Astrocyte (in vitro differentiated cells and primary cell): ENCODE results near the gene PIK3C2B. TPM values are rescaled to one million over a fixed set of nuclear protein-coding genes. Genes with fewer than 3 reads are reported as not detected.

Experiments
- DNase-seq: peaks from one replicate; pipeline ENCODE4 v3.0.0-alpha.2; 2010; ENCODE audit warnings: low read depth
- FAIRE-seq: peaks from 2 replicates; lab custom pipeline; 2011; peaks lifted over from hg19 to GRCh38; lab: Jason Lieb, UNC
- H2AFZ ChIP-seq: 2 replicates; pipeline ENCODE4 v1.6.0; 2012; ENCODE audit warnings: low read depth, low read length, inconsistent platforms
- H3K27ac ChIP-seq: 2 replicates; pipeline ENCODE4 v1.5.1; 2011; ENCODE audit warnings: low read depth, low read length, inconsistent platforms
- H3K27me3 ChIP-seq: 2 replicates; pipeline ENCODE4 v1.6.0; 2011; ENCODE audit warnings: low read length, inconsistent platforms; ENCODE audit not compliant: insufficient read depth
- H3K36me3 ChIP-seq: 2 replicates; pipeline ENCODE4 v1.5.1; 2011; ENCODE audit warnings: low read length, inconsistent platforms; ENCODE audit not compliant: insufficient read depth
- H3K4me1 ChIP-seq: 2 replicates; pipeline ENCODE4 v1.5.1; 2011; ENCODE audit warnings: low read length, inconsistent platforms; ENCODE audit not compliant: insufficient read depth
- H3K4me2 ChIP-seq: 2 replicates; pipeline ENCODE4 v1.6.0; 2012; ENCODE audit warnings: low read length, inconsistent platforms
- H3K4me3 ChIP-seq: 2 replicates; pipeline ENCODE4 v1.5.1; 2011; ENCODE audit warnings: low read depth, mild to moderate bottlenecking, low read length, inconsistent platforms; ENCODE audit not compliant: insufficient read depth
- H3K79me2 ChIP-seq: 2 replicates; pipeline ENCODE4 v1.6.0; 2012; ENCODE audit warnings: mild to moderate bottlenecking, low read length, inconsistent platforms; ENCODE audit not compliant: insufficient read depth
- H3K9ac ChIP-seq: 2 replicates; pipeline ENCODE4 v1.6.0; 2012; ENCODE audit warnings: mild to moderate bottlenecking, low read length, inconsistent platforms
- H3K9me3 ChIP-seq: 2 replicates; pipeline ENCODE4 v1.5.1; 2012; ENCODE audit warnings: low read depth, mild to moderate bottlenecking, low read length, inconsistent platforms; ENCODE audit not compliant: insufficient read depth
- H4K20me1 ChIP-seq: 2 replicates; pipeline ENCODE4 v1.6.0; 2012; ENCODE audit warnings: low read length, inconsistent platforms; ENCODE audit not compliant: insufficient read depth
- H3K27ac Mint-ChIP-seq: one replicate; pipeline ENCODE4 v1.8.0; 2021; ENCODE audit warnings: mild to moderate bottlenecking, mixed read lengths; ENCODE audit not compliant: unreplicated experiment
- H3K27me3 Mint-ChIP-seq: one replicate; pipeline ENCODE4 v1.8.0; 2021; ENCODE audit warnings: low read depth, mixed read lengths; ENCODE audit not compliant: unreplicated experiment
- H3K36me3 Mint-ChIP-seq: one replicate; pipeline ENCODE4 v1.8.0; 2021; ENCODE audit warnings: low read depth, mixed read lengths; ENCODE audit not compliant: unreplicated experiment
- H3K4me1 Mint-ChIP-seq: one replicate; pipeline ENCODE4 v1.8.0; 2021; ENCODE audit warnings: low read depth, mixed read lengths; ENCODE audit not compliant: unreplicated experiment
- H3K4me3 Mint-ChIP-seq: one replicate; pipeline ENCODE4 v1.8.0; 2021; ENCODE audit warnings: mild to moderate bottlenecking, moderate library complexity, mixed read lengths; ENCODE audit not compliant: unreplicated experiment
- H3K9me3 Mint-ChIP-seq: one replicate; pipeline ENCODE4 v1.8.0; 2021; ENCODE audit warnings: mild to moderate bottlenecking, mixed read lengths; ENCODE audit not compliant: unreplicated experiment
- EZH2 ChIP-seq: IDR thresholded peaks from 2 replicates; pipeline ENCODE4 v1.6.1; 2012; ENCODE audit warnings: mild to moderate bottlenecking, low read length, inconsistent platforms; ENCODE audit not compliant: insufficient read depth
- total RNA-seq: library from RNA; stranded (reverse); gene quantifications from 2 replicates; pipeline ENCODE4 v1.2.1, GENCODE V29; 2021
- TF ChIP-seq, protein P1 (sequence below): IDR thresholded peaks from 2 replicates; pipeline ENCODE4 v1.5.1; 2011; ENCODE audit warnings: low read depth, mild to moderate bottlenecking, inconsistent platforms, low read length, moderate library complexity; ENCODE audit not compliant: insufficient read depth

Gene PIK3C2B
- total RNA-seq, 1 donor from 2014 or later: 19.3 TPM

DNA sequence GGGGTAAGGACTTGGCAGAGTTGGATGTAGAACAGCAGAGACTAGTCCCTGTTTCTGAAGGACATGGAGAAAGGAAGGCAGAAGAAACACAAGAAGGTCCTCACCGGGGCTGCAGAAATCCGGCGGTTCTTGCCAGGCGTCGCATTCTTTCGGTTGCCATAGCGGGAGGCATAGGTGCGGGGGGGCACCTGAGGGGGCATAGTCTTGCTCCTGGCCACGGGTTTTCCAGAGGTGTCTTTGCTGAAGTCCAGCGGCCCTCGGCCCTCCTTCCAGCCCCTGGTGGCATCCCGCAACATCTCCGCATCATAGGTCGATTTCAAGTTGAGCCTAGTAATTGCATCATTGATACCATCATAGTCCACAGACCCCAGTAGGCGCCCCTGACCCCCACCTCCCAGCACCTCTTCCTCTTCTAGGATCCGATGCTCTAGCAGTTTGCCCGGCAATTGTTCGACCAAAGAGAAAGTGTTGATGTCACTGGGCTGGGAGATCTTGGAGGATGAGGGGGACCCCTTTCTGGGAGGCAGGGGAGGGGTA lies 25.8 kb downstream of the PIK3C2B start:
- no peak for FAIRE-seq

DNA sequence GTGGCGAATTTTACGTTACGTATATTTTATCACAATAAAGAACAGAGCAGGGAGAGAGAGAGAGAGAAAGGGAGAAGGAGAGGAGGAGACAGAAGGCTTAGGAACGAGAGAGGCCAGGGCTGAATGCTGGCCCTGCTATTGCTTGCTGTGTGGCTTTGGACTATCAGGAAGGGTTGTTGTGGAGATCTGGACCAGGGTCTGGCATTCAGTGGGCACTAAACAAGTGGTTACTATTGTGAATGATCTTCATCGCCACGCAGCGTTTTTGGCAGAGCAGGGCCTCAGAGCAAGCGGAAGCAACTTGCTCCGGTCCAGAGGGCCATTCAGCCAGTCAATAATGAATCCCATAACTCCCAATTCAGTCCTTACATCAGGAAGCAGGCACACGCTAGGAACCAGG lies 26.4 kb downstream of the PIK3C2B start:
- peaks cover 17% of the 10 kb centered on the region for H3K4me1 Mint-ChIP-seq
- FAIRE-seq (no peak), DNase-seq (no peak)
- H3K27ac Mint-ChIP-seq: no peak overlapping the region
- TF ChIP-seq EZH2: no peak
- TF ChIP-seq, protein P1, sequence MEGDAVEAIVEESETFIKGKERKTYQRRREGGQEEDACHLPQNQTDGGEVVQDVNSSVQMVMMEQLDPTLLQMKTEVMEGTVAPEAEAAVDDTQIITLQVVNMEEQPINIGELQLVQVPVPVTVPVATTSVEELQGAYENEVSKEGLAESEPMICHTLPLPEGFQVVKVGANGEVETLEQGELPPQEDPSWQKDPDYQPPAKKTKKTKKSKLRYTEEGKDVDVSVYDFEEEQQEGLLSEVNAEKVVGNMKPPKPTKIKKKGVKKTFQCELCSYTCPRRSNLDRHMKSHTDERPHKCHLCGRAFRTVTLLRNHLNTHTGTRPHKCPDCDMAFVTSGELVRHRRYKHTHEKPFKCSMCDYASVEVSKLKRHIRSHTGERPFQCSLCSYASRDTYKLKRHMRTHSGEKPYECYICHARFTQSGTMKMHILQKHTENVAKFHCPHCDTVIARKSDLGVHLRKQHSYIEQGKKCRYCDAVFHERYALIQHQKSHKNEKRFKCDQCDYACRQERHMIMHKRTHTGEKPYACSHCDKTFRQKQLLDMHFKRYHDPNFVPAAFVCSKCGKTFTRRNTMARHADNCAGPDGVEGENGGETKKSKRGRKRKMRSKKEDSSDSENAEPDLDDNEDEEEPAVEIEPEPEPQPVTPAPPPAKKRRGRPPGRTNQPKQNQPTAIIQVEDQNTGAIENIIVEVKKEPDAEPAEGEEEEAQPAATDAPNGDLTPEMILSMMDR: no peak
- Histone ChIP-seq H3K36me3 (no peaks in the 10 kb centered on the region), H3K9ac (no peak overlapping the region), H3K9me3 (no peaks in the 10 kb centered on the region), H3K4me2 (no peak overlapping the region), H3K4me3 (no peak overlapping the region), H4K20me1 (peaks cover 3% of the 10 kb centered on the region), H3K27me3 (peaks cover 6% of the 10 kb centered on the region), H3K4me1 (peaks cover 3% of the 10 kb centered on the region), H2AFZ (no peak overlapping the region), H3K79me2 (no peaks in the 10 kb centered on the region), H3K27ac (no peak overlapping the region)
- no peak overlapping the region for H3K4me3 Mint-ChIP-seq
- no peaks in the 10 kb centered on the region for H3K27me3 Mint-ChIP-seq
- H3K36me3 Mint-ChIP-seq: peaks cover 31% of the 10 kb centered on the region
- no peaks in the 10 kb centered on the region for H3K9me3 Mint-ChIP-seq

More for the DNA sequence above, 25.8 kb downstream of the PIK3C2B start:
- H3K27me3 Mint-ChIP-seq: no peaks in the 10 kb centered on the region
- H3K4me3 Mint-ChIP-seq: no peak overlapping the region
- H3K27me3 ChIP-seq: peaks cover 6% of the 10 kb centered on the region
- no peak overlapping the region for H3K4me3 ChIP-seq
- no peak overlapping the region for H3K27ac Mint-ChIP-seq
- no peak overlapping the region for H3K27ac ChIP-seq
- H3K36me3 ChIP-seq: no peaks in the 10 kb centered on the region
- H3K79me2 ChIP-seq: no peaks in the 10 kb centered on the region
- TF ChIP-seq, protein P1: no peak
- no peak for TF ChIP-seq EZH2
- H4K20me1 ChIP-seq: peaks cover 3% of the 10 kb centered on the region
- H3K4me1 Mint-ChIP-seq: peaks cover 23% of the 10 kb centered on the region
- no peak overlapping the region for H3K9ac ChIP-seq
- no peaks in the 10 kb centered on the region for H3K9me3 ChIP-seq
- DNase-seq: no peak
- H3K4me2 ChIP-seq: no peak overlapping the region
- peaks cover 29% of the 10 kb centered on the region for H3K36me3 Mint-ChIP-seq
- peaks cover 3% of the 10 kb centered on the region for H3K4me1 ChIP-seq
- H2AFZ ChIP-seq: no peak overlapping the region
- no peaks in the 10 kb centered on the region for H3K9me3 Mint-ChIP-seq
